Measurements from ENCODE around the gene ARHGEF2. TPM values are rescaled to one million over a fixed set of nuclear protein-coding genes. Genes with fewer than 3 reads are reported as not detected.

The ARHGEF2 gene
- total and polyA plus RNA-seq, 2 donors from 2014 or later = 32.3 to 99.6 TPM

- Histone ChIP-seq H3K27ac (ENCODE audit: low read depth in 2 of 2, low read length in 2 of 2) (peak overlapping the region; percentile 81 to 90), H3K9ac (ENCODE audit: low read length in 3 of 3) (peak overlapping the region; percentile 85 to 98 (median 90)), H3K36me3 (ENCODE audit: control insufficient read depth in 2 of 3, insufficient read depth in 3 of 3, low read length in 3 of 3) (peaks cover 4 to 19% (median 14%) of the 10 kb centered on the region in 3 donors), H3K4me1 (ENCODE audit: control insufficient read depth in 2 of 3, insufficient read depth in 2 of 3, low read depth in 1 of 3, low read length in 3 of 3) (peaks cover 0 to 7% (median 0%) of the 10 kb centered on the region in 3 donors), H3K27me3 (ENCODE audit: control insufficient read depth, insufficient read depth, low read length) (no peaks in the 10 kb centered on the region), H3K9me3 (ENCODE audit: control insufficient read depth in 2 of 3, insufficient read depth in 1 of 3, low read length in 3 of 3) (no peaks in the 10 kb centered on the region), H3K4me3 (ENCODE audit: low read length in 3 of 3) (peak overlapping the region; percentile 75 to 94 (median 92))
- DNase-seq (peak in 4 of 5 donors; percentile 28 to 69 (median 54)), FAIRE-seq (no peak)
- intact Hi-C loops (cut with DNase I) = no loop called here
- TF ChIP-seq CTCF (IDR thresholded peaks at IDR 0.05; ENCODE audit: borderline replicate concordance, extremely low read depth, insufficient read depth) = no peak
Measured at GRCh38 chr1:155910621-155911121, 67.7 kb downstream of the ARHGEF2 start.

GRCh38 chr1:155909894-155910293 lies 68.5 kb downstream of the ARHGEF2 start:
- peak overlapping the region in 2 of 3 donors; percentile 75 to 94 for H3K4me3 ChIP-seq (ENCODE audit: low read length in 3 of 3)
- no peak for FAIRE-seq
- H3K4me1 ChIP-seq (ENCODE audit: control insufficient read depth in 2 of 3, insufficient read depth in 2 of 3, low read depth in 1 of 3, low read length in 3 of 3) = peaks cover 0 to 7% (median 0%) of the 10 kb centered on the region in 3 donors
- no peak for DNase-seq
- intact Hi-C loops (cut with DNase I) = no loop called here
- no peaks in the 10 kb centered on the region for H3K9me3 ChIP-seq (ENCODE audit: control insufficient read depth in 2 of 3, insufficient read depth in 1 of 3, low read length in 3 of 3)
- peaks cover 4 to 22% (median 17%) of the 10 kb centered on the region in 3 donors for H3K36me3 ChIP-seq (ENCODE audit: control insufficient read depth in 2 of 3, insufficient read depth in 3 of 3, low read length in 3 of 3)
- H3K27ac ChIP-seq (ENCODE audit: low read depth in 2 of 2, low read length in 2 of 2) = peak overlapping the region in 1 of 2 donors; percentile 14
- no peak for TF ChIP-seq CTCF (IDR thresholded peaks at IDR 0.05; ENCODE audit: borderline replicate concordance, extremely low read depth, insufficient read depth)
- H3K9ac ChIP-seq (ENCODE audit: low read length in 3 of 3) = peak overlapping the region in 1 of 3 donors; percentile 85
- no peaks in the 10 kb centered on the region for H3K27me3 ChIP-seq (ENCODE audit: control insufficient read depth, insufficient read depth, low read length)

- TF ChIP-seq CTCF (IDR thresholded peaks at IDR 0.05; ENCODE audit: borderline replicate concordance, extremely low read depth, insufficient read depth) = no peak
- Histone ChIP-seq H3K9ac (ENCODE audit: low read length in 3 of 3) (no peak overlapping the region), H3K27me3 (ENCODE audit: control insufficient read depth, insufficient read depth, low read length) (no peaks in the 10 kb centered on the region), H3K9me3 (ENCODE audit: control insufficient read depth in 2 of 3, insufficient read depth in 1 of 3, low read length in 3 of 3) (no peaks in the 10 kb centered on the region), H3K4me3 (ENCODE audit: low read length in 3 of 3) (no peak overlapping the region), H3K4me1 (ENCODE audit: control insufficient read depth in 2 of 3, insufficient read depth in 2 of 3, low read depth in 1 of 3, low read length in 3 of 3) (no peaks in the 10 kb centered on the region), H3K27ac (ENCODE audit: low read depth in 2 of 2, low read length in 2 of 2) (no peak overlapping the region), H3K36me3 (ENCODE audit: control insufficient read depth in 2 of 3, insufficient read depth in 3 of 3, low read length in 3 of 3) (peaks cover 0 to 40% (median 34%) of the 10 kb centered on the region in 3 donors)
- DNase-seq = no peak
- intact Hi-C loops (cut with DNase I) = no loop called here
- FAIRE-seq = no peak
Measured at GRCh38 chr1:155904261-155904660, 74.1 kb downstream of the ARHGEF2 start.

GRCh38 chr1:155900161-155900560 lies 78.2 kb downstream of the ARHGEF2 start:
- DNase-seq (no peak), FAIRE-seq (no peak)
- Histone ChIP-seq H3K27me3 (ENCODE audit: control insufficient read depth, insufficient read depth, low read length) (no peaks in the 10 kb centered on the region), H3K4me1 (ENCODE audit: control insufficient read depth in 2 of 3, insufficient read depth in 2 of 3, low read depth in 1 of 3, low read length in 3 of 3) (no peaks in the 10 kb centered on the region), H3K9me3 (ENCODE audit: control insufficient read depth in 2 of 3, insufficient read depth in 1 of 3, low read length in 3 of 3) (no peaks in the 10 kb centered on the region), H3K36me3 (ENCODE audit: control insufficient read depth in 2 of 3, insufficient read depth in 3 of 3, low read length in 3 of 3) (peaks cover 3 to 52% (median 36%) of the 10 kb centered on the region in 3 donors), H3K27ac (ENCODE audit: low read depth in 2 of 2, low read length in 2 of 2) (no peak overlapping the region), H3K4me3 (ENCODE audit: low read length in 3 of 3) (no peak overlapping the region), H3K9ac (ENCODE audit: low read length in 3 of 3) (no peak overlapping the region)
- no peak for TF ChIP-seq CTCF (IDR thresholded peaks at IDR 0.05; ENCODE audit: borderline replicate concordance, extremely low read depth, insufficient read depth)
- intact Hi-C loops (cut with DNase I) = no loop called here

Measured in kidney (tissue), 14 donors.